SH-SY5Y (cell line): Measurements from ENCODE around the gene SRRD.

Experiments used
- GATA2 ChIP-seq: IDR thresholded peaks from 2 replicates; pipeline ENCODE4 v1.6.1; 2011; ENCODE audit warnings: mild to moderate bottlenecking, low read depth, low read length
- GATA3 ChIP-seq: IDR thresholded peaks from 2 replicates; pipeline ENCODE4 v1.6.1; 2011; ENCODE audit warnings: low read depth, mild to moderate bottlenecking, low read length, moderate library complexity

GRCh38 chr22:26501996-26502395, 18.3 kb downstream of the SRRD start:
- no peak for TF ChIP-seq GATA3
- no peak for TF ChIP-seq GATA2
